Epithelial cell of proximal tubule (primary cell): ENCODE results near the gene EDN2. TPM values are rescaled to one million over a fixed set of nuclear protein-coding genes. Genes with fewer than 3 reads are reported as not detected.

ENCODE experiments used
- DNase-seq: peaks from one replicate; pipeline ENCODE4 v3.0.0-alpha.2; 2011; ENCODE audit warnings: low read depth
- H3K4me3 ChIP-seq: 2 replicates; pipeline ENCODE4 v1.5.1; 2011; ENCODE audit warnings: low read depth, mild to moderate bottlenecking, low read length
- CTCF ChIP-seq: conservative IDR thresholded peaks from 2 replicates; pipeline ENCODE4 v1.5.1; 2012; ENCODE audit warnings: low read depth, mild to moderate bottlenecking, low read length
- total RNA-seq: library from RNA; depleted of rRNA; stranded (reverse); fragments of >200 nt; gene quantifications from 2 replicates; pipeline ENCODE4 v1.2.3, GENCODE V29; 2015

The EDN2 gene
- total RNA-seq, 1 donor from 2014 or later = 6.3 TPM

GRCh38 chr1:41517062-41517438, 32.6 kb upstream of the EDN2 start:
- TF ChIP-seq CTCF = no peak
- no peak for DNase-seq
- H3K4me3 ChIP-seq = no peak overlapping the region

GRCh38 chr1:41516168-41517061, 31.9 kb upstream of the EDN2 start:
- peak overlapping the region; percentile 50 for H3K4me3 ChIP-seq
- TF ChIP-seq CTCF = peak; percentile 78
- no peak for DNase-seq

- no peak for DNase-seq
- no peak for TF ChIP-seq CTCF
- peak overlapping the region; percentile 50 for H3K4me3 ChIP-seq
Measured at GRCh38 chr1:41515778-41516167, 31.3 kb upstream of the EDN2 start.

- DNase-seq = no peak
- no peak for TF ChIP-seq CTCF
- H3K4me3 ChIP-seq = no peak overlapping the region
Measured at GRCh38 chr1:41515131-41515678, 30.7 kb upstream of the EDN2 start.

DNA sequence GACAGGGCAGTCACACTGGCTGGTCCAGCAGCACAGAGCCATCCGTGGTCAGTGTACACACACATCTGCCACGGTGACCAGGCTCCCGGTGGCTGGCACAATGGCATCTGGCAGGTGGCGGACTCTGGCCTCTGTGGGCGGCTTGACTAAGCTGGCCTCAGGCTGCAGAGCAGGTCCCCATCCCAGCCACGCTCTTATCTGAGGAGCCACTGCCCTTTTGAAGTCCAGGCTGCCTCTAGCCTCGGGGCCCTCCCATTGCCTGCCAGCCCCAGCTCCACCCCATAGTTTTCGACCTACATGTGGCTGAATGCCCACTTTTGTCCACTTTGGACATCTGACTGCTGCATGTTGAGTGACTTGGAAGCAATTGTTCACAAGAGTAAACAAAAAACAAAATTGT, 29.9 kb upstream of the EDN2 start:
- DNase-seq = no peak
- H3K4me3 ChIP-seq = no peak overlapping the region
- no peak for TF ChIP-seq CTCF

- no peak for DNase-seq
- no peak overlapping the region for H3K4me3 ChIP-seq
- TF ChIP-seq CTCF = peak; percentile 49
Measured at GRCh38 chr1:41513383-41513735, 28.9 kb upstream of the EDN2 start.

DNA sequence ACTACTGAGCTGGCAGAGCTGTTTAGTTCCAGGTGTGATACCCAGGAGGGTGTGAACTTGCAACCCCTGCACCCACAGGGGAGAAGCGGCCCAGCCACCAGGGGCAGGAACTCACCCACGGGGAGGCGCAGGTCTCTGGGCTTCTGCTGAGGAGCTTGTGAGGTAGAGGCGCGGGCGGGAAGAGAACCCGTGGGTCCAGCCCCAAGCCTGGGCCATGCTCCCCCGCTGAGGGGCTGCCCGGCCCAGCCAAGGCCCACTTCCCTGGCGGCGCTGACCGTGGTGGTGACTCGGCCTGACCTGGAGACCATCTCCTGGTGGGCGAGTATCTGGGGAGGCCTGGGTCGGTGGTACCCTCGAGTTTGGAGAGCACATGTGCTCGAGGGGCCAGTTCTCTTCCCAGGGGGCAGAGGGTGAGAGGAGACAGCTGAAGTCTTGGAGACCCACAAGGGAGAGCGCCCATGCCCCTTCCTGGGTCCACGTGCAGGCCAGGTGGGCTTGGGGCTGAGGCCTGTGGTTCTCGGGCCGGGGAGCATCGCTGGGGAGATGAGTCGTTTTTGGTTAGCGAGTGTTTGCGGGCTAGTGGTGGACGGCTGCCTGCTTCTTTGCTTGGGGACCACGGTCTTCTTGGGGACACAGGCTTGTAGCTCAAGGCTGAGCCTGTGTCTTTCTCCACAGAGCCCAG, 28.4 kb upstream of the EDN2 start:
- H3K4me3 ChIP-seq = no peak overlapping the region
- no peak for DNase-seq
- no peak for TF ChIP-seq CTCF
